Measurements from ENCODE around the gene CEMIP. TPM values are rescaled to one million over a fixed set of nuclear protein-coding genes. Genes with fewer than 3 reads are reported as not detected.

Gene CEMIP
- total RNA-seq, 1 experiment from 2014 or later = 3.5 TPM

DNA sequence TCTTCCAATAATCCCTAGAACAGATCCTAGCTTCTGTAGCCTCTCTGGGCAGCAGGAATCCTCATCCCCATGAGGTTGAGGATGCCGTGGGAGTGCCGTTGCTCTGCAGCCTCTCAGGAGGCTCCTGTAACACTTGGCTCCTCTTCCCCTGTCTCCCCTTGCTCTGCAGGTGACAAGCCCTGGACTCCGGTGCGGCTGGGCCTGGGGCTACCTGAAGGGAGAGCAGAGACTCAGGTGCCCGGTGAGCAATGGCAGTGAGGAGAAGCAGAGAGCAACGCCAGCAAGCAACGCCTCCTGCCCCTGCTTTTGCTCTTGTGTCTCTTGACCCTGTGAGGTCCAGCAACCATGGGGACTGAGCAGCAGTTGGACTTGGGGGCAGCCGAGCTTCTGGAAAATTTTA, 91.2 kb downstream of the CEMIP start:
- Histone ChIP-seq H3K27ac (ENCODE audit: low read depth, low read length) (no peak overlapping the region), H3K27me3 (ENCODE audit: insufficient read depth, low read length) (no peaks in the 10 kb centered on the region), H3K4me1 (ENCODE audit: control insufficient read depth in 1 of 2, insufficient read depth in 2 of 2, low read length in 2 of 2) (no peaks in the 10 kb centered on the region), H3K9ac (ENCODE audit: low read length) (no peak overlapping the region), H3K36me3 (ENCODE audit: control insufficient read depth in 1 of 2, insufficient read depth in 2 of 2, low read length in 2 of 2) (no peaks in the 10 kb centered on the region), H2AFZ (ENCODE audit: low read depth, low read length, poor library complexity, severe bottlenecking) (no peak overlapping the region), H4K20me1 (ENCODE audit: insufficient read depth) (no peaks in the 10 kb centered on the region), H3K4me3 (replicated peaks in 1 of 2; ENCODE audit: low read depth in 1 of 2, low read length in 2 of 2) (no peak overlapping the region), H3K4me2 (ENCODE audit: low read length) (no peak overlapping the region), H3K9me3 (ENCODE audit: control insufficient read depth in 1 of 2, insufficient read depth in 1 of 2, low read depth in 1 of 2, low read length in 2 of 2) (no peaks in the 10 kb centered on the region), H3K79me2 (ENCODE audit: insufficient read depth, low read length) (no peaks in the 10 kb centered on the region), H3K9me2 (ENCODE audit: insufficient read depth) (no peaks in the 10 kb centered on the region)
- ChIA-PET POLR2A (no interaction called here), CTCF (no interaction called here), RAD21 (ENCODE audit: low non-redundant PET in 1 of 2, low total read pairs in 2 of 2, uncharacterized antibody in 2 of 2, unreplicated experiment in 2 of 2) (no interaction called here)
- no peak for ATAC-seq
- no TSS peak for BruUV-seq (replicated peaks)
- no peak for DNase-seq (ENCODE audit: low read depth, low spot score)
- TF ChIP-seq CTCF (IDR thresholded peaks at IDR 0.05 in 2 of 3, conservative IDR thresholded peaks at IDR 0.05 in 1 of 3; ENCODE audit: borderline replicate concordance in 1 of 3, insufficient read depth in 1 of 3, low read depth in 2 of 3, low read length in 2 of 3) (no peak), ZFX (IDR thresholded peaks at IDR 0.05) (no peak), YY1 (IDR thresholded peaks at IDR 0.05; ENCODE audit: extremely low read depth, insufficient replicate concordance, low read depth, low read length) (no peak), ELF1 (IDR thresholded peaks at IDR 0.05; ENCODE audit: borderline replicate concordance, low read depth) (no peak), SP1 (IDR thresholded peaks at IDR 0.05; ENCODE audit: low read depth) (no peak), SRF (IDR thresholded peaks at IDR 0.05; ENCODE audit: low read depth) (no peak), EZH2 (IDR thresholded peaks at IDR 0.05) (no peak), ZBTB33 (IDR thresholded peaks at IDR 0.05; ENCODE audit: extremely low read depth, insufficient replicate concordance, low read length) (no peak), CEBPB (IDR thresholded peaks at IDR 0.05; ENCODE audit: low read depth) (no peak), ZNF274 (IDR thresholded peaks at IDR 0.05; ENCODE audit: low read depth, low read length) (no peak), RAD21 (IDR thresholded peaks at IDR 0.05; ENCODE audit: low read depth) (no peak), POLR2A (IDR thresholded peaks at IDR 0.05; ENCODE audit: borderline replicate concordance, extremely low read depth, insufficient read depth, insufficient read length) (no peak), CBX3 (IDR thresholded peaks at IDR 0.05; ENCODE audit: low read depth) (no peak), SIN3A (IDR thresholded peaks at IDR 0.05; ENCODE audit: low read depth) (no peak), EZH2phosphoT487 (IDR thresholded peaks at IDR 0.05; ENCODE audit: borderline replicate concordance) (no peak), EGR1 (IDR thresholded peaks at IDR 0.05; ENCODE audit: low read depth) (no peak), TCF7L2 (IDR thresholded peaks at IDR 0.05; ENCODE audit: borderline replicate concordance, extremely low read depth, insufficient read depth, insufficient read length) (no peak), POLR2AphosphoS5 (IDR thresholded peaks at IDR 0.05; ENCODE audit: low read depth, low read length) (no peak)
- TF ChIP-seq, protein P1, sequence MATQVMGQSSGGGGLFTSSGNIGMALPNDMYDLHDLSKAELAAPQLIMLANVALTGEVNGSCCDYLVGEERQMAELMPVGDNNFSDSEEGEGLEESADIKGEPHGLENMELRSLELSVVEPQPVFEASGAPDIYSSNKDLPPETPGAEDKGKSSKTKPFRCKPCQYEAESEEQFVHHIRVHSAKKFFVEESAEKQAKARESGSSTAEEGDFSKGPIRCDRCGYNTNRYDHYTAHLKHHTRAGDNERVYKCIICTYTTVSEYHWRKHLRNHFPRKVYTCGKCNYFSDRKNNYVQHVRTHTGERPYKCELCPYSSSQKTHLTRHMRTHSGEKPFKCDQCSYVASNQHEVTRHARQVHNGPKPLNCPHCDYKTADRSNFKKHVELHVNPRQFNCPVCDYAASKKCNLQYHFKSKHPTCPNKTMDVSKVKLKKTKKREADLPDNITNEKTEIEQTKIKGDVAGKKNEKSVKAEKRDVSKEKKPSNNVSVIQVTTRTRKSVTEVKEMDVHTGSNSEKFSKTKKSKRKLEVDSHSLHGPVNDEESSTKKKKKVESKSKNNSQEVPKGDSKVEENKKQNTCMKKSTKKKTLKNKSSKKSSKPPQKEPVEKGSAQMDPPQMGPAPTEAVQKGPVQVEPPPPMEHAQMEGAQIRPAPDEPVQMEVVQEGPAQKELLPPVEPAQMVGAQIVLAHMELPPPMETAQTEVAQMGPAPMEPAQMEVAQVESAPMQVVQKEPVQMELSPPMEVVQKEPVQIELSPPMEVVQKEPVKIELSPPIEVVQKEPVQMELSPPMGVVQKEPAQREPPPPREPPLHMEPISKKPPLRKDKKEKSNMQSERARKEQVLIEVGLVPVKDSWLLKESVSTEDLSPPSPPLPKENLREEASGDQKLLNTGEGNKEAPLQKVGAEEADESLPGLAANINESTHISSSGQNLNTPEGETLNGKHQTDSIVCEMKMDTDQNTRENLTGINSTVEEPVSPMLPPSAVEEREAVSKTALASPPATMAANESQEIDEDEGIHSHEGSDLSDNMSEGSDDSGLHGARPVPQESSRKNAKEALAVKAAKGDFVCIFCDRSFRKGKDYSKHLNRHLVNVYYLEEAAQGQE (IDR thresholded peaks at IDR 0.05; ENCODE audit: low read depth) = no peak
- intact Hi-C loops (cut with micrococcal nuclease) = no loop called here

Measured in HCT116 (cell line).